Smooth muscle cell (in vitro differentiated cells): Measurements from ENCODE around the gene PFKFB2. TPM values are rescaled to one million over a fixed set of nuclear protein-coding genes. Genes with fewer than 3 reads are reported as not detected.

ENCODE experiments used
- DNase-seq: peaks from one replicate; lab custom pipeline; 2025; ENCODE audit not compliant: unreplicated experiment; lab: John Stamatoyannopoulos, UW
- H2AFZ ChIP-seq: fragments of 200-600 bp; sonication (generic); 2 replicates; pipeline ENCODE4 v1.6.0; 2016; ENCODE audit warnings: antibody characterized with exemption, low read depth, mild to moderate bottlenecking
- H3F3A ChIP-seq: fragments of 200-600 bp; sonication (generic); 2 replicates; pipeline ENCODE4 v1.6.0; 2017; ENCODE audit warnings: antibody characterized with exemption, low read depth
- H3K27ac ChIP-seq: fragments of 200-600 bp; sonication (generic); 2 replicates; pipeline ENCODE4 v1.5.1; 2016; ENCODE audit warnings: low read depth, mild to moderate bottlenecking
- H3K27me3 ChIP-seq: fragments of 200-600 bp; sonication (generic); 2 replicates; pipeline ENCODE4 v1.6.1; 2016; ENCODE audit warnings: low read depth, mild to moderate bottlenecking
- H3K36me3 ChIP-seq: fragments of 200-600 bp; sonication (generic); 2 replicates; pipeline ENCODE4 v1.5.1; 2016; ENCODE audit warnings: low read depth
- H3K4me1 ChIP-seq: fragments of 200-600 bp; sonication (generic); 2 replicates; pipeline ENCODE4 v1.5.1; 2016; ENCODE audit warnings: low read depth
- H3K4me2 ChIP-seq: fragments of 200-600 bp; sonication (generic); 2 replicates; pipeline ENCODE4 v1.6.0; 2016; ENCODE audit warnings: mild to moderate bottlenecking
- H3K4me3 ChIP-seq: fragments of 200-600 bp; sonication (generic); 2 replicates; pipeline ENCODE4 v1.5.1; 2016; ENCODE audit warnings: mild to moderate bottlenecking
- H3K79me2 ChIP-seq: fragments of 200-600 bp; sonication (generic); 2 replicates; pipeline ENCODE4 v1.6.0; 2016; ENCODE audit warnings: low read depth, mild to moderate bottlenecking
- H3K9ac ChIP-seq: fragments of 200-600 bp; sonication (generic); 2 replicates; pipeline ENCODE4 v1.6.0; 2016; ENCODE audit warnings: low read depth
- H3K9me3 ChIP-seq: fragments of 200-600 bp; sonication (generic); replicated peaks from 2 replicates; pipeline ENCODE4 v1.5.1; 2016; ENCODE audit warnings: low read depth
- H4K20me1 ChIP-seq: fragments of 200-600 bp; sonication (generic); 2 replicates; pipeline ENCODE4 v1.6.0; 2016; ENCODE audit warnings: low read depth
- WGBS: methylation state at CpG from one replicate; pipeline ENCODE4 v1.1.7; 2016; ENCODE audit warnings: low lambda C conversion rate; 5-methylcytosine and 5-hydroxymethylcytosine counted together
- polyA plus RNA-seq: library from polyadenylated mRNA; unstranded; fragments of >200 nt; fragmentation: Nextera tagmentation; extraction: Ambion mirVana; gene quantifications from 2 replicates; pipeline ENCODE4 v1.2.1, GENCODE V29; 2016
- total RNA-seq: library from RNA; depleted of rRNA; stranded (reverse); fragments of >200 nt; gene quantifications from 2 replicates; pipeline ENCODE4 v1.2.3, GENCODE V29; 2014
- TF ChIP-seq, protein P1 (sequence below): fragments of 200-600 bp; sonication (generic); IDR thresholded peaks from 2 replicates; pipeline ENCODE4 v1.5.1; 2017; ENCODE audit warnings: borderline replicate concordance, mild to moderate bottlenecking, antibody characterized with exemption; ENCODE audit not compliant: insufficient read depth, poor library complexity, severe bottlenecking

Gene PFKFB2
- total and polyA plus RNA-seq, 2 experiments from 2014 or later = 5.0 to 9.8 TPM

DNA sequence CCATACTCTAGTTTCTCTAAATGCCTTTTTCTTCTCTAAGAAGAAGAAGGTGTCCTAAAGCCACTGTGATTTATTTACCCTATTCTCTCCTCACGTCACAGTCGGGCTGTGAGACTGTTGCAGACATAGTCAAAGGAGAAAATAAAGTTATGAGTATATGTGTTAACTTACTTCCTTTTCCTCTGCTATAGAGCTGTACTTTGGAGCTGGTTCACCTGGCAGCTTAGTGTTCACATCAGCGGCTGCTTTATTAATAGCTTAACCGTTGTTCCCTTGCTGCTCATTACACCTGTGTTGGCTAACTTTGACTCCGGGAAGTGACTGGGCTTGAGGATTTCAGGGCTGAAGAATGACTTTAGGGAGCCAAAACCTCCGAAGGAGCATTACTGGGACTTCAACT is 3.6 kb downstream of the PFKFB2 start:
- TF ChIP-seq, protein P1, sequence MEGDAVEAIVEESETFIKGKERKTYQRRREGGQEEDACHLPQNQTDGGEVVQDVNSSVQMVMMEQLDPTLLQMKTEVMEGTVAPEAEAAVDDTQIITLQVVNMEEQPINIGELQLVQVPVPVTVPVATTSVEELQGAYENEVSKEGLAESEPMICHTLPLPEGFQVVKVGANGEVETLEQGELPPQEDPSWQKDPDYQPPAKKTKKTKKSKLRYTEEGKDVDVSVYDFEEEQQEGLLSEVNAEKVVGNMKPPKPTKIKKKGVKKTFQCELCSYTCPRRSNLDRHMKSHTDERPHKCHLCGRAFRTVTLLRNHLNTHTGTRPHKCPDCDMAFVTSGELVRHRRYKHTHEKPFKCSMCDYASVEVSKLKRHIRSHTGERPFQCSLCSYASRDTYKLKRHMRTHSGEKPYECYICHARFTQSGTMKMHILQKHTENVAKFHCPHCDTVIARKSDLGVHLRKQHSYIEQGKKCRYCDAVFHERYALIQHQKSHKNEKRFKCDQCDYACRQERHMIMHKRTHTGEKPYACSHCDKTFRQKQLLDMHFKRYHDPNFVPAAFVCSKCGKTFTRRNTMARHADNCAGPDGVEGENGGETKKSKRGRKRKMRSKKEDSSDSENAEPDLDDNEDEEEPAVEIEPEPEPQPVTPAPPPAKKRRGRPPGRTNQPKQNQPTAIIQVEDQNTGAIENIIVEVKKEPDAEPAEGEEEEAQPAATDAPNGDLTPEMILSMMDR = no peak
- 97% methylated on average over 6 of the region's 6 CpGs for WGBS

DNA sequence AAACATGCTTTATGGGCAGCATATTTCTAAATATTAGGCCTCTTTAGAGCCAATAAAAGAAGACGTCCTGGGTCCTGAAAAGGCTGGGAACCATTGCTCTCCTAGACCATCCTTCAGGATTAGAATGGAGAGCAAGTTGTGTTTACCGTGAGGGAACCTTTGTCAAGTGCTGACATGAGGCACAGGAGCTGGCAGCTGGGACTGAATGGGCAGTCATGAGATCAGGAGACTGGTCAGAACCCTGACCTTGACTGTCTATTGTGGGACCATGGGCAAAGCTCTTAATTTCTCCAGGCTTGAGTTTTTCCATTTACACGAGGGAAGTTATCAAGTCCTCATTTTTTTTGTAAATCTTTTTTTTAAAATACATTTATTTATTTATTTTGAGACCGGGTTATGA is 5.2 kb downstream of the PFKFB2 start:
- TF ChIP-seq, protein P1 = no peak
- 92% methylated on average over 4 of the region's 4 CpGs for WGBS
- Histone ChIP-seq H3K4me3 (no peak overlapping the region), H3K79me2 (no peaks in the 10 kb centered on the region), H3K27ac (no peak overlapping the region), H3K9ac (no peak overlapping the region), H3K9me3 (no peaks in the 10 kb centered on the region), H2AFZ (no peak overlapping the region), H3F3A (no peaks in the 10 kb centered on the region), H4K20me1 (no peaks in the 10 kb centered on the region), H3K27me3 (no peaks in the 10 kb centered on the region), H3K4me1 (peaks cover 2% of the 10 kb centered on the region), H3K4me2 (no peak overlapping the region), H3K36me3 (no peaks in the 10 kb centered on the region)
- DNase-seq = no peak

More for the DNA sequence above, 3.6 kb downstream of the PFKFB2 start:
- no peaks in the 10 kb centered on the region for H3K9me3 ChIP-seq
- DNase-seq = no peak
- no peaks in the 10 kb centered on the region for H3K36me3 ChIP-seq
- H3K27ac ChIP-seq = no peak overlapping the region
- no peaks in the 10 kb centered on the region for H3K27me3 ChIP-seq
- no peak overlapping the region for H3K4me2 ChIP-seq
- H2AFZ ChIP-seq = no peak overlapping the region
- H4K20me1 ChIP-seq = no peaks in the 10 kb centered on the region
- H3K9ac ChIP-seq = no peak overlapping the region
- H3K79me2 ChIP-seq = no peaks in the 10 kb centered on the region
- H3F3A ChIP-seq = no peaks in the 10 kb centered on the region
- no peak overlapping the region for H3K4me3 ChIP-seq
- peaks cover 8% of the 10 kb centered on the region for H3K4me1 ChIP-seq

DNA sequence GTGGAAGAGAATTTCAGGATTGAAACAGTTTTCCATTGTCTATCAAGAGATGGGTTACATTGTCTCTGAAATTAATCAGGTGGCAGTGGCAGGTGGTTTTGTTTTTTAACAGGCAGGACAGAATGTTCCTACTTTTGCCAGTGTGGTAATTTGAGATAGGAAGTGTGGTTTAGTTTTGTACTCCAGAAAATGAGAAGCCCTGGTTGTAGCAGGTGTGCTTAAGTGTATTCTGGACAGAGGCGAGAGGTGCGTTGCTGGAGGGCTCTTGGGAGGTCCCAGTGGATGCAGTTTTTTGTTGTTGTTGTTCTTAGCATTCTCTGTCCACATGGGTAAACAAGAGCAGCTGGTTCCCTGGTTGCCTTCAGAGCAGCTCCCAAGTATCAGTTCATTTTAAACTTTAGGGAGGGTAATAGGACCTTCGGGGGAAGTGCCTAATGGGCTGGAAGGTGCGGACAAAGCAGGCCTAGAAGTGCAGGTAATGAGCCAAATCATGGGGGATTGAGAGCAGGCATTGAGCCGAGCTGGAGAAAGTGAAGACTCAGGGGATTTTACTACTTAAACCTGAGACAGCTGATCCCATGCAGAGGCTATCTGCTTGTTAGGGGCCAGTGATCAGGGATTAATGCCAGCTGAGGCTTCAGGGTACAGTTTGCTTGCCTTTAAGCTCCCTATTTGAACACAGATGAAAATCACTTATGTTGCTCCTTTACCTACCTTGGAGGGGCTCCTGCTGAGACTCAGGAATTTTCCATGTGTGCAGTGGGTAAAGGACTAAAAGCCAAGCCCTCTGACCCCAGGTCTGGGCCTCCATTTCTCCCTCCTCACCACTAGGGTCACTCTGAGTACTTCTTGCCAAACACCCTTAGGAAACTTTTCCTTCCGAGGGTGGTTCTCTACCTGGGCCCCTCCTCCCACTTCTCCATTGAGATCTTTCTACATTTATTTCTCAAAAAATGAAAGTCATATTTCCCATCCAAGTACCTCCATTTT is 6.1 kb downstream of the PFKFB2 start:
- Histone ChIP-seq H3K4me3 (no peak overlapping the region), H3K9ac (no peak overlapping the region), H3K27me3 (no peaks in the 10 kb centered on the region), H3K4me1 (peaks cover 2% of the 10 kb centered on the region), H4K20me1 (no peaks in the 10 kb centered on the region), H3K4me2 (no peak overlapping the region), H2AFZ (no peak overlapping the region), H3K79me2 (no peaks in the 10 kb centered on the region), H3K9me3 (no peaks in the 10 kb centered on the region), H3F3A (no peaks in the 10 kb centered on the region), H3K36me3 (no peaks in the 10 kb centered on the region), H3K27ac (no peak overlapping the region)
- 84% methylated on average over 6 of the region's 6 CpGs for WGBS
- TF ChIP-seq, protein P1 = no peak
- DNase-seq = no peak
